Activated CD4-positive, CD25-positive, alpha-beta regulatory T cell treated with anti-CD3 and anti-CD28 coated beads, Interleukin-2, amount 50 U/mL, for 72 hours (primary cell): ENCODE results near the gene FBXO39.
"Not testable (repeated sequence)": the region's sequence is repeated elsewhere in the genome, so short reads cannot be mapped to it uniquely, and the experiment has no call there.

Experiments
- DNase-seq: peaks from one replicate; pipeline ENCODE4 v3.0.0; 2021

FBXO39 gene

GRCh38 chr17:6775871-6776405 is at the start of gene FBXO39:
TSS of gene FBXO39 (plus strand) at chr17:6776215. CDS start at chr17:6779869, 3,654 bp downstream.
- DNase-seq, result no peak

GRCh38 chr17:6729531-6729930 is 46.5 kb upstream of the FBXO39 start:
- no peak for DNase-seq

- DNase-seq, result not testable (repeated sequence)
Observed at GRCh38 chr17:6746665-6747064, 29.4 kb upstream of the FBXO39 start.

- DNase-seq, result no peak
Observed at GRCh38 chr17:6748617-6749016, 27.4 kb upstream of the FBXO39 start.

- no peak for DNase-seq
Observed at GRCh38 chr17:6749519-6749918, 26.5 kb upstream of the FBXO39 start.

GRCh38 chr17:6752068-6752909 is 23.7 kb upstream of the FBXO39 start:
- no peak for DNase-seq

- no peak for DNase-seq
Observed at GRCh38 chr17:6753006-6753445, 23.0 kb upstream of the FBXO39 start.

GRCh38 chr17:6753546-6753945 is 22.5 kb upstream of the FBXO39 start:
- no peak for DNase-seq

- no peak for DNase-seq
Observed at GRCh38 chr17:6755281-6755680, 20.7 kb upstream of the FBXO39 start.

- peak; percentile 47 for DNase-seq
Observed at GRCh38 chr17:6755731-6756184, 20.3 kb upstream of the FBXO39 start, which contains the start of gene XAF1. TSS of gene XAF1 (plus strand) at chr17:6756046. CDS start at chr17:6756079, 33 bp downstream.

GRCh38 chr17:6756425-6757031 is 19.5 kb upstream of the FBXO39 start:
- peak; percentile 36 for DNase-seq

GRCh38 chr17:6757747-6758146 is 18.3 kb upstream of the FBXO39 start:
- no peak for DNase-seq

- DNase-seq, result no peak
Observed at GRCh38 chr17:6761779-6762178, 14.2 kb upstream of the FBXO39 start.

- DNase-seq, result no peak
Observed at GRCh38 chr17:6768447-6768846, 7.6 kb upstream of the FBXO39 start.

GRCh38 chr17:6772016-6772415 is 4.0 kb upstream of the FBXO39 start:
- no peak for DNase-seq

GRCh38 chr17:6774906-6775305 is 1.1 kb upstream of the FBXO39 start:
- not testable (repeated sequence) for DNase-seq

GRCh38 chr17:6779411-6779810 is 3.4 kb downstream of the FBXO39 start:
- DNase-seq, result no peak

GRCh38 chr17:6780001-6780400 is 4.0 kb downstream of the FBXO39 start:
- no peak for DNase-seq

- no peak for DNase-seq
Observed at GRCh38 chr17:6780886-6781285, 4.9 kb downstream of the FBXO39 start.

GRCh38 chr17:6782244-6782643 is 6.2 kb downstream of the FBXO39 start:
- DNase-seq, result no peak

- no peak for DNase-seq
Observed at GRCh38 chr17:6786618-6787017, 10.6 kb downstream of the FBXO39 start.

- DNase-seq, result no peak
Observed at GRCh38 chr17:6787081-6787693, 11.2 kb downstream of the FBXO39 start.

GRCh38 chr17:6789146-6789545 is 13.1 kb downstream of the FBXO39 start:
- DNase-seq, result no peak
